Esophagus muscularis mucosa (tissue), 3 donors: ENCODE measurements around the gene PRDX4.

Experiments
- CTCF ChIP-seq, 3 experiments: fragments of 200-600 bp in 2 of 3; fragments of 450-650 bp in 1 of 3; sonication (generic) in 2 of 3; IDR thresholded peaks; one replicate each; pipeline ENCODE4 v1.5.1; 2017 to 2019; ENCODE audit warnings: antibody characterized with exemption in 3 of 3, mild to moderate bottlenecking in 2 of 3, moderate library complexity in 1 of 3
- POLR2A ChIP-seq: fragments of 450-650 bp; IDR thresholded peaks from one replicate; pipeline ENCODE4 v1.6.1; 2017; ENCODE audit warnings: antibody characterized with exemption, moderate library complexity, mild to moderate bottlenecking, low read depth
- POLR2AphosphoS5 ChIP-seq, 2 donors: sonication (generic); formaldehyde crosslinking; IDR thresholded peaks; one replicate each; pipeline ENCODE4 v1.6.1; 2017; ENCODE audit warnings: antibody characterized with exemption in 2 of 2

- TF ChIP-seq CTCF (IDR thresholded peaks at IDR 0.05) = no peak
- no peak for TF ChIP-seq POLR2A
- TF ChIP-seq POLR2AphosphoS5 (IDR thresholded peaks at IDR 0.05) = no peak
Observed at GRCh38 chrX:23668335-23668734, 1.0 kb downstream of the PRDX4 start.
